ENCODE data around the gene LRRC75B.
"Not testable (repeated sequence)": the region's sequence is repeated elsewhere in the genome, so short reads cannot be mapped to it uniquely, and the experiment has no call there.

DNA sequence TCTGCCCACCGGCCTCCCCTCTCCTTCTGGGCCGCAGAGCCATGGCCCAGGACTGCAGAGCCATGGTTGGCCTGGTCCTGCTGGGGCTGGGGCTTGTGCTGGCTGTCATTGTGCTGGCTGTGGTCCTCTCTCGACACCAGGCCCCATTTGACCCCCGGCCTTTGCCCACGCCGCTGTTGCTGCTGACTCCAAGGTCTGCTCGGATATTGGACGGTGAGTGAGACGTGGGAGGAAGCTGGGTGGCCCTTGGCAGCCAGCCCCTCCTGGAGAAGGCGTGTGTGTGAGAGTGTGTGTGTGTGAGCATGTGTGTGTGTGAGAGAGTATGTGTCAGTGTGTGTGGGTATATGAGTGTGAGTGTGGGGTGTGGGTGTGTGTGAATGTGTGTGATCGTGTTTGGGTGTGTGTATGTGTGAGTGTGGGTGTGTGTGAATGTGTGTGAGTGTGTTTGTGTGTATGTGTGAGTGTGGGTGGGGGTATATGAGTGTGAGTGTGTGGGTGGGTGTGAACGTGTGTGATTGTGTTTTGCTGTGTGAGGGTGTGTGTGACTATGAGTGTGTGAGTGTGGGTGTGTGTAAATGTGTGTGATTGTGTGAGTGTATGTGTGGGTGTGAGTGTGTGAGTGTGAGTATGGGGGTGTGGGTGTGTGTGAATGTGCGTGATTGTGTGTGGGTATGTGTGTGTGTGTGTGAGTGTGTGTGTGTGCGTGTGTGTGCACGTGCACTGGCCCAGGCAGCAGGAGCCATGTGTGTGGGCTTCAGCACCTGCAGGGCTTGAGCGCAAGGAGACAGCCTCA lies 40.6 kb upstream of the LRRC75B start:
- TF ChIP-seq, protein P1, sequence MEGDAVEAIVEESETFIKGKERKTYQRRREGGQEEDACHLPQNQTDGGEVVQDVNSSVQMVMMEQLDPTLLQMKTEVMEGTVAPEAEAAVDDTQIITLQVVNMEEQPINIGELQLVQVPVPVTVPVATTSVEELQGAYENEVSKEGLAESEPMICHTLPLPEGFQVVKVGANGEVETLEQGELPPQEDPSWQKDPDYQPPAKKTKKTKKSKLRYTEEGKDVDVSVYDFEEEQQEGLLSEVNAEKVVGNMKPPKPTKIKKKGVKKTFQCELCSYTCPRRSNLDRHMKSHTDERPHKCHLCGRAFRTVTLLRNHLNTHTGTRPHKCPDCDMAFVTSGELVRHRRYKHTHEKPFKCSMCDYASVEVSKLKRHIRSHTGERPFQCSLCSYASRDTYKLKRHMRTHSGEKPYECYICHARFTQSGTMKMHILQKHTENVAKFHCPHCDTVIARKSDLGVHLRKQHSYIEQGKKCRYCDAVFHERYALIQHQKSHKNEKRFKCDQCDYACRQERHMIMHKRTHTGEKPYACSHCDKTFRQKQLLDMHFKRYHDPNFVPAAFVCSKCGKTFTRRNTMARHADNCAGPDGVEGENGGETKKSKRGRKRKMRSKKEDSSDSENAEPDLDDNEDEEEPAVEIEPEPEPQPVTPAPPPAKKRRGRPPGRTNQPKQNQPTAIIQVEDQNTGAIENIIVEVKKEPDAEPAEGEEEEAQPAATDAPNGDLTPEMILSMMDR (IDR thresholded peaks at IDR 0.05; ENCODE audit: low read length) = not testable (repeated sequence)
- not testable (repeated sequence) for TF ChIP-seq EZH2 (IDR thresholded peaks at IDR 0.05; ENCODE audit: borderline replicate concordance, low read length)
